ENCODE data around the gene GNL2.
"Not testable (repeated sequence)": the region's sequence is repeated elsewhere in the genome, so short reads cannot be mapped to it uniquely, and the experiment has no call there.

Gene GNL2

DNA sequence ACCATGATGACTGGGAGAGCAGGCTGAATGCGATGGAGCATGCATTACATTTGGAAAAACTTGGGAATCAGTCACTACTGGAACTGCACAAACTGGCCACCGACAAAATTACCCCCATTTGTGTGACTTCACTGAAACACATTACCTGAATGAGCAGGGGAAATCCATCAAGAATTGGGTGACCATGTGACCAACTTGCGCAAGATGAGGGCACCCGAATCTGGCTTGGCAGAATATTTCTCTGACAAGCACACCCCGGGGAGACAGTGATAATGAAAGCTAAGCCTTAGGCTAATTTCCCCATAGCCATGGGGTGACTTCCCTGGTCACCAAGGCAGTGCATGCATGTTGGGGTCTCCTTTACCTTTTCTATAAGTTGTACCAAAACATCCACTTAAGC lies 50.7 kb downstream of the GNL2 start:
- Histone ChIP-seq H3K27me3 (ENCODE audit: control insufficient read depth, insufficient read depth, low read length) (no peaks in the 10 kb centered on the region), H3K36me3 (ENCODE audit: control insufficient read depth, insufficient read depth, low read length) (peaks cover 19% of the 10 kb centered on the region), H3K27ac (ENCODE audit: low read depth, low read length) (no peak overlapping the region), H3K4me1 (ENCODE audit: control insufficient read depth, insufficient read depth, low read length) (no peaks in the 10 kb centered on the region), H3K4me3 (ENCODE audit: low read length) (no peak overlapping the region), H3K9ac (ENCODE audit: low read length) (no peak overlapping the region)

DNA sequence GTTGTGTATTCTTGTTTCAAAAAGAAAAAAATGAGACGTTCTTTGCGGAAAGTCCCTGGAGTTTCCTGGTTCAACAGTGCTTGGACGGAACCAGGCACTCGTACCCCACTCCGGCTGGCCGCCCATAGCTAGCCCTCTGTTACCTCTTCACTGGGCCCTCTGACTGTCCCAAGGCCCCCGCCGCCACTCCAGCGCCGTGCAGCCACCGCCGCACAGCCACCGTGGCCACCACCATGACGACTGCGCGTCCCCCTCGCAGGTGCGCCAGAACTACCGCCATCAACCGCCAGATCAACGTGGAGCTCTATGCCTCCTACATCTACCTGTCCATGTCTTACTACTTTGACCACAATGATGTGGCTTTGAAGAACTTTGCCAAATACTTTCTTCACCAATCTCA lies 51.2 kb downstream of the GNL2 start:
- Histone ChIP-seq H3K4me1 (ENCODE audit: control insufficient read depth, insufficient read depth, low read length) (no peaks in the 10 kb centered on the region), H3K27ac (ENCODE audit: low read depth, low read length) (no peak overlapping the region), H3K4me3 (ENCODE audit: low read length) (no peak overlapping the region), H3K36me3 (ENCODE audit: control insufficient read depth, insufficient read depth, low read length) (peaks cover 20% of the 10 kb centered on the region), H3K9ac (ENCODE audit: low read length) (no peak overlapping the region), H3K27me3 (ENCODE audit: control insufficient read depth, insufficient read depth, low read length) (no peaks in the 10 kb centered on the region)

DNA sequence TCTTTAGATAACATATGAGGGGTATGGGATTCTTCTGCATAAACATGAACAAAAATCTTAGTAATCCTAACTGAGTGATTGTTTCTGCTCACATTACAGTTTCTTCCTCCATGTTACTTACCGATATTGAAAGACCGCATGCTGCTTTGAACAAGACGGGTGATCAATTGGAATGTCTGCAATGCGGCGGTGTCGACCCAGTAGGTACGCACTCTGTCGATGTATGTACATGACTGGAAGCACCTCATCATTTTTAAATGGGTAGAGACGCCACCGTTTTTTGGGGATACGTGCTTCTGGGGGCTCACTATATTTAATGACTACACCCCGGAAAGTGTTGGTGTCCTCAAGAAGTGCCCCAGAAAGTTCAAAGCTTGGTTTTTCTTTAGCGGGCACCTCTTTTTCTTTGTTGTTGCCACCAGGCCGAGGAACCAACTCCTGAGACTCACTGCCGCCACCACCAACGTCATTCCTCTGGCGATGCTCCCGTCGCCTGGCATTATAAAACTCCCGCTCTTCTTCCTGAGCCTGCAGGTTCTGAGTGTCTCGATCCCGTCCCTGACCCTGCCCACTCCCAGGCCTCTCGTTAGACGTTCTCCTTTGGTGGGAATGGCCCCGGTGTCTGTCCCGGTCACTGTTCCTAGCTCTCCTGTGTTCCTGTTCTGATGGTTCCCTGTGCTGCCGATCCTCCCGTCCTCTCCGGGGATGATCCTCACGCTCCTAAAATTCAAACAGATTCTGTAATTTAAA lies 55.5 kb downstream of the GNL2 start:
- no peak overlapping the region for H3K4me3 ChIP-seq (ENCODE audit: low read length)
- H3K27ac ChIP-seq (ENCODE audit: low read depth, low read length), result no peak overlapping the region
- H3K27me3 ChIP-seq (ENCODE audit: control insufficient read depth, insufficient read depth, low read length), result no peaks in the 10 kb centered on the region
- H3K36me3 ChIP-seq (ENCODE audit: control insufficient read depth, insufficient read depth, low read length), result peaks cover 26% of the 10 kb centered on the region
- H3K4me1 ChIP-seq (ENCODE audit: control insufficient read depth, insufficient read depth, low read length), result no peaks in the 10 kb centered on the region
- no peak overlapping the region for H3K9ac ChIP-seq (ENCODE audit: low read length)

DNA sequence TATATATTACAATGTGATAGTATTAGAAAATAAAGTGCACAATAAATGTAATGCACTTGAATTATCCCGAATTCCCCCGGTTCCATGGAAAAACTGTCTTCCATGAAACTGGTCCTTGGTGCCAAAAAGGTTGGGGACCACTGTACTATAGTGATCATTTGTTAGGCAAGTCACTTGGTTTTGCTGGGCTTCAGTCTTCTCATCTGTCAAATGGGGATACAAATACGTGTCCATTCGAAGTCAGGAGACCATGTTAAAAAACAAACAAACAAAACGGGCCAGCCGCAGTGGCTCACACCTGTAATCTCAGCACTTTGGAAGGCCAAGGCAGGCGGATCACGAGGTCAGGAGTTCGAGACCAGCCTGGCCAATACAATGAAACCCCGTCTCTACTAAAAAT lies 56.6 kb downstream of the GNL2 start:
- not testable (repeated sequence) for H3K27me3 ChIP-seq (ENCODE audit: control insufficient read depth, insufficient read depth, low read length); H3K4me3 ChIP-seq (ENCODE audit: low read length); H3K9ac ChIP-seq (ENCODE audit: low read length); H3K27ac ChIP-seq (ENCODE audit: low read depth, low read length); H3K4me1 ChIP-seq (ENCODE audit: control insufficient read depth, insufficient read depth, low read length)
- H3K36me3 ChIP-seq (ENCODE audit: control insufficient read depth, insufficient read depth, low read length), result peaks cover 22% of the 10 kb centered on the region

DNA sequence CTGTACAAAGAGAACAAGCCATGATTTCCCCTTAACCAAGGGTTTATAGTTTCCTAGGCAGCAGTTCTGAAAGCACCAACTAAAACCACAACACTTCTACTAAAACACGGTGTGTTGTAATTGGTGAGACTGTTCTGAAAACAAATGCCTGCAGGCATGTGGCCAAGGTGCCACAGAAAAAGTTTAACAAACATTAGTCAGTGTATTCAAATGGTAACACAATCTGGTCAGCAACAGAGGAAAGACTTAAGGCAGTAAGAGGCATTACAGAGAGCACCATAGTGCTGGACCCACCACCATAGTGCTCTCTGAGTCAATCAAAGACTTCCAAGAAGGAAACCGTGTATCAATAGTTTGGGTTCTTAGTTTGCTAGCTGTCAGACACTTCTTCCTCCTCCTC lies 58.4 kb downstream of the GNL2 start:
- H3K36me3 ChIP-seq (ENCODE audit: control insufficient read depth, insufficient read depth, low read length), result peaks cover 22% of the 10 kb centered on the region

DNA sequence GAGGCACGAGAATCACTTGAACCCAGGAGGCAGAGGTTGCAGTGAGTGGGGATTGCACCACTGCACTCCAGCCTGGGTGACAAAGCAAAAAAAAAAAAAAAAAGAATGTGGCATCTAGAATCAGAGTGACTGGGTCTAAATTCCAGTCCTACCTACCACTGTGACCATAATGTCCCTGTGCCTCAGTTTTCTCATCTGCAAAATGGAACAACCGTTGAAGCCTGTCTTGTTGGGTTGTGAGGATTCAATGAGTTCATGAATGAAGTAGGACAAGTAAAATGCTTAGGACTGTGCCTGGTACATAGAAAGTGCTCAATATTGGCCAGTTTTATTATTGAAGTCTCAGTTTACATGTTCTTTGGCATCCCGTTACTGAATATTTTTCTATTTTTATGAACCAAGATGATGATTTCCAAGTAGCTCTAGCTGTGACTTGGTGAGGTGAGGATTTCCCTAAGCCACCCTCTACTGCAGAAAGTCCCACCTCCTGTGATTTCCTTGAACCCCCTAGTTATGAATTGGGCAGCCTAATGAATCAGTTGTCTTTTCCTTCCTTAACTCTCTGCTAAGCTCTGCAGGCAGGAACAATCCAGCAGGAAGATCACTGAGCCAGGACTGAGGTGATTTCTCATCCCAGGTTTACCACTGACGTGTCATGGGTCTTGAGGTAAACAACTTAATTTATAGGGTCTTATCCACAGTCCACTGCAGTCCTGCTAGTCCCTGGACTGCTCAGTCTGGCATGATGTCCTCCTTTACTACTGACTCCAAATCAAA lies 62.2 kb downstream of the GNL2 start:
- H3K9ac ChIP-seq (ENCODE audit: low read length), result no peak overlapping the region

More for the DNA sequence above, 58.4 kb downstream of the GNL2 start:
- no peaks in the 10 kb centered on the region for H3K27me3 ChIP-seq (ENCODE audit: control insufficient read depth, insufficient read depth, low read length)
- H3K4me1 ChIP-seq (ENCODE audit: control insufficient read depth, insufficient read depth, low read length), result peaks cover 6% of the 10 kb centered on the region
- H3K9ac ChIP-seq (ENCODE audit: low read length), result no peak overlapping the region
- H3K27ac ChIP-seq (ENCODE audit: low read depth, low read length), result no peak overlapping the region
- H3K4me3 ChIP-seq (ENCODE audit: low read length), result no peak overlapping the region

DNA sequence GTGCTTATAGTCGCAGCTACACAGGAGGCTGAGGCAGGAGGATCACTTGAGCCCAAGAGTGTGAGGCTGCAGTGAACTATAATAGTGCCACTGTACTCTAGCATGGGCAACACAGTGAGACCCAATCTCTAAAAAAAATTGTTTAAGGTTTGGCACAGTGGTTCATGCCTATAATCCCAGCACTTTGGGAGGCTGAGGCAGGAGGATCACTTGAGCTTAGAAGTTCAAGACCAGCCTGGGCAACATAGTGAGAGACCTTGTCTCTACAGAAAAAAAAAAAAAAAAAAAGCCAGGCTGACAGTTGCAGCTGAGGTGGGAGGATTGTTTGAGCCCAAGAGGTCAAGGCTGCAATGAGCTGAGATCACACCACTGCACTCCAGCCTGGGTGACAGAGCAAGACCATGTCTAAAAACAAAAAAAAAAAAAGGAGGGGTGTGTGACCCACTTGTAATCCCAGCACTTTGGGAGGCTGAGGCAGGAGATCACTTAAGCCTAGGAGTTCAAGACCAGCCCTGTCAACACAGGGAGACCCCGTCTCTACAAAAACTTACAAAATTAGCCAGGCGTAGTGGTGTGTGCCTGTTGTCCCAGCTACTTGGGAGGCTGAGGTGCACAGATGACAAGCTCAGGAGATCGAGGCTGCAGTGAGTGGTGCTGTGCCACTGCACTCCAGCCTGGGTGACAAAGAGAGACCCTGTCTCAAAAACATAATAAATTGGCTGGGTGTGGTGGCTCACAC lies 63.1 kb downstream of the GNL2 start:
- not testable (repeated sequence) for H3K4me1 ChIP-seq (ENCODE audit: control insufficient read depth, insufficient read depth, low read length); H3K9ac ChIP-seq (ENCODE audit: low read length); H3K4me3 ChIP-seq (ENCODE audit: low read length); H3K27me3 ChIP-seq (ENCODE audit: control insufficient read depth, insufficient read depth, low read length); H3K27ac ChIP-seq (ENCODE audit: low read depth, low read length)
- peaks cover 10% of the 10 kb centered on the region for H3K36me3 ChIP-seq (ENCODE audit: control insufficient read depth, insufficient read depth, low read length)

More for the DNA sequence above, 62.2 kb downstream of the GNL2 start:
- no peak overlapping the region for H3K27ac ChIP-seq (ENCODE audit: low read depth, low read length)
- H3K36me3 ChIP-seq (ENCODE audit: control insufficient read depth, insufficient read depth, low read length), result peaks cover 14% of the 10 kb centered on the region
- no peak overlapping the region for H3K4me3 ChIP-seq (ENCODE audit: low read length)
- H3K4me1 ChIP-seq (ENCODE audit: control insufficient read depth, insufficient read depth, low read length), result peaks cover 6% of the 10 kb centered on the region
- no peaks in the 10 kb centered on the region for H3K27me3 ChIP-seq (ENCODE audit: control insufficient read depth, insufficient read depth, low read length)

DNA sequence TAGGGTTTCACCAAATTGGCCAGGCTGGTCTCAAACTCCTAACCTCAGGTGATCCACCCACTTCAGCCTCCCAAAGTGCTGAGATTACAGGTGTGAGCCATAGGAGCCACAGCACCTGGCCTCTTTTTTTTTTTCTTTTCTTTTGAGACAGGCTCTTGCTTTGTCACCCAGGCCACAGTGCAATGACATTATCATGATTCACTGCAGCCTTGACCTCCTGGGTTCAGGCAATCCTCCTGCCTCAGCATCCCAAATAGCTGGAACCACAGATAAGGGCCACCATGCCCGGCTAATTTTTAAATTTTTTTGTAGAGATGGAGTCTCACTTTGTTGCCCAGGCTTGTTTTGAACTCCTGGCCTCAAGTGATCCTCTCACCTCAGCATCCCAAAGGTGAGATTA lies 65.8 kb downstream of the GNL2 start:
- H3K4me3 ChIP-seq (ENCODE audit: low read length); H3K9ac ChIP-seq (ENCODE audit: low read length); H3K4me1 ChIP-seq (ENCODE audit: control insufficient read depth, insufficient read depth, low read length); H3K27ac ChIP-seq (ENCODE audit: low read depth, low read length); H3K27me3 ChIP-seq (ENCODE audit: control insufficient read depth, insufficient read depth, low read length); H3K36me3 ChIP-seq (ENCODE audit: control insufficient read depth, insufficient read depth, low read length): not testable (repeated sequence)

DNA sequence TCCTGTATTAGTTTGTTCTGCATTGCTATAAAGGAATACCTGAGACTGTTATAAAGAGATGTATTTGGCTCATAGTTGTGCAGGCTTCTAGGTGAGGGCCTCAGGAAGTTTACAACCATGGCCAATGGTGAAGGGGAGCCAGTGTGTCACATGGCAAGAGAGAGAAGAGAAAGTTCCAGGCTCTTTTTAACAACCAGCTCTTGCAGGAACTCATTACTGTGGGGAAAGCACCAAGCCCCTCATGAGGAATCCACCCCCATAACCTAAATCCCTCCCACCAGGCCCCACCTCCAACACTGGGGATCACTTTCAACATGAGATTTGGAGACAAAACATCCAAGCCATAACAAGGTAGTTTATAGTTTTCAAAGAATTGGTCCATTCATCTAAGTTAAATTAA lies 76.1 kb downstream of the GNL2 start:
- no peak overlapping the region for H3K27ac ChIP-seq (ENCODE audit: low read depth, low read length)
- H3K4me3 ChIP-seq (ENCODE audit: low read length), result no peak overlapping the region
- H3K27me3 ChIP-seq (ENCODE audit: control insufficient read depth, insufficient read depth, low read length), result no peaks in the 10 kb centered on the region
- no peak overlapping the region for H3K9ac ChIP-seq (ENCODE audit: low read length)
- no peaks in the 10 kb centered on the region for H3K4me1 ChIP-seq (ENCODE audit: control insufficient read depth, insufficient read depth, low read length)
- no peaks in the 10 kb centered on the region for H3K36me3 ChIP-seq (ENCODE audit: control insufficient read depth, insufficient read depth, low read length)

DNA sequence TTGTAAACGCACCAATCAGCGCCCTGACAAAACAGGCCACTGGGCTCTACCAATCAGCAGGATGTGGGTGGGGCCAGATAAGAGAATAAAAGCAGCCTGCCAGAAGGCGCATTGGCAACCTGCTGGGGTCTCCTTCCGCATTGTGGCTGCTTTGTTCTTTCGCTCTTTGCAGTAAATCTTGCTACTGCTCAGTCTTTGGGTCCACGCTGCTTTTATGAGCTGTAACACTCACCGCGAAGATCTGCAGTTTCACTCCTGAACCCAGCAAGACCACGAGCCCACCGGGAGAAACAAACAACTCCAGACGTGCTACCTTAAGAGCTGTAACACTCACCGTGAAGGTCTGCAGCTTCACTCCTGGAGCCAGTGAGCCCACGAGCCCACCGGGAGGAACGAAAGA lies 76.8 kb downstream of the GNL2 start:
- not testable (repeated sequence) for H3K9ac ChIP-seq (ENCODE audit: low read length); H3K36me3 ChIP-seq (ENCODE audit: control insufficient read depth, insufficient read depth, low read length); H3K4me3 ChIP-seq (ENCODE audit: low read length); H3K27me3 ChIP-seq (ENCODE audit: control insufficient read depth, insufficient read depth, low read length); H3K4me1 ChIP-seq (ENCODE audit: control insufficient read depth, insufficient read depth, low read length); H3K27ac ChIP-seq (ENCODE audit: low read depth, low read length)

DNA sequence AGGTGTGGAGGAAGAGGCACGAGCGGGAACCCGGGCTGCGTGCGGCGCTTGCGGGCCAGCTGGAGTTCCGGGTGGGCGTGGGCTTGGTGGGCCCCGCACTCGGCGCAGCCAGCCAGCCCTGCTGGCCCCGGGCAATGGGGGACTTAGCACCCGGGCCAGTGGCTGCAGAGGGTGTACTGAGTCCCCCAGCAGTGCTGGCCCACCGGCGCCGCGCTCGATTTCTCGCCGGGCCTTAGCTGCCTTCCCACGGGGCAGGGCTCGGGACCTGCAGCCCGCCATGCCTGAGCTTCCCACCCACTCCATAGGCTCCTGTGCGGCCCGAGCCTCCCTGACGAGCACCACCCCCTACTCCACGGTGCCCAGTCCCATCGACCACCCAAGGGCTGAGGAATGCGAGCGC lies 77.5 kb downstream of the GNL2 start:
- not testable (repeated sequence) for H3K27me3 ChIP-seq (ENCODE audit: control insufficient read depth, insufficient read depth, low read length); H3K9ac ChIP-seq (ENCODE audit: low read length); H3K36me3 ChIP-seq (ENCODE audit: control insufficient read depth, insufficient read depth, low read length); H3K4me1 ChIP-seq (ENCODE audit: control insufficient read depth, insufficient read depth, low read length); H3K4me3 ChIP-seq (ENCODE audit: low read length); H3K27ac ChIP-seq (ENCODE audit: low read depth, low read length)

DNA sequence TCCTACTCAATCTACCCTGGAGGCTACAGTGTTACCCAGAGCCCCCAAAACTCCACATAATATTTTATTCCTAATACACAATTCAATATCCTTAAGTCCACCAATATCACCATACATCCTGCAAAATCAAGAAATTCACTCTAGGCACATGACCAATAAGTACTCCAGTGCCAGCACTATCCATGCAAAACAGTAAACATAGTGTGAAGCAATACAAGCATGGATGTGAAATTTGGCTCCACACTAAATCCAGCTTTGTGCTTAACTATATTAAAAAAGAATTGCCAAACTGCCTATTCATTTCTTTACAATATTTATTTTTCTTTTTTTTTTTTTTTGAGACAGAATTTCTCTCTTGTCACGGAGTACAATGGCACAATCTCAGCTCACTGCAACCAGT lies 78.2 kb downstream of the GNL2 start:
- no peaks in the 10 kb centered on the region for H3K27me3 ChIP-seq (ENCODE audit: control insufficient read depth, insufficient read depth, low read length)
- no peak overlapping the region for H3K9ac ChIP-seq (ENCODE audit: low read length)
- no peak overlapping the region for H3K4me3 ChIP-seq (ENCODE audit: low read length)
- peaks cover under 1% of the 10 kb centered on the region for H3K36me3 ChIP-seq (ENCODE audit: control insufficient read depth, insufficient read depth, low read length)
- no peak overlapping the region for H3K27ac ChIP-seq (ENCODE audit: low read depth, low read length)
- no peaks in the 10 kb centered on the region for H3K4me1 ChIP-seq (ENCODE audit: control insufficient read depth, insufficient read depth, low read length)
